ENCODE data around the gene ZDHHC22.

ZDHHC22 gene

DNA sequence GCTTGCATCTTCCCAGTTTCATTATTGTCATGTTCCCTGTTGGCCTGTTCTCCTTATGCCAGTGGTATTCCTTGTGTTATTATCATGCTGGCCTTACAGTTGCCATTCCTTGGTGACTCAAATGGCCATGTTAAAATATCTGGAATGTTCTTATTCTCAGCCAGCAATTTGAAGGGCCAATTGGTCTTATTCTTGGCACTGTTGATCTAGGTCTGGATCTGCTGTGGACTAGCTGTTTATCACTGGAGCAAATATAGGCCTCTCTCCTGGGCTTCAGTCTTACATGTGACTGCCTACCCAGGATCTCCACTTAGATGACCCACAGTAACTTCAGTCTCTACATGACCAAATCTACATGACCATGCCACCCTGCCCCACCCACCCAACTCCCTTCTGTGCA lies 38.1 kb downstream of the ZDHHC22 start:
- DNase-seq (ENCODE audit: low read depth) = no peak

DNA sequence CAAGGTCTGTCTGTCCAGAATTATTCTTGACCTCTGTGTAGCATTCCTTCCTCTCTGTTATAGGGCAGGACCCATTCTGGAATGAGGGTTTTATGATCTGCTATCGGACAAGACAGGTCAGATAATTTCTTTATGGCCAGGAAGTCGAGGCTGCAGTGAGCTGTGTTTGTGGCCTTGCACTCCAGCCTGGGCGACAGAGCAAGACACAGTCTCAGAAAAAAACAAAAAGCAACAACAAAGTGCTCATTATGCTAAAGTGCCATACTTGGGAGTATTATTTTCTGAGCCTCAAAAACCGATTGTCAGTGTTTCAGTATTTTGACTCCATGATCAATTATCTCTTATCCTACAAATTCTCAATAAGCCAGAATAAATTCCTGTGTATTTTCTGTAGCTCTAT lies 39.4 kb downstream of the ZDHHC22 start:
- DNase-seq (ENCODE audit: low read depth) = no peak

DNA sequence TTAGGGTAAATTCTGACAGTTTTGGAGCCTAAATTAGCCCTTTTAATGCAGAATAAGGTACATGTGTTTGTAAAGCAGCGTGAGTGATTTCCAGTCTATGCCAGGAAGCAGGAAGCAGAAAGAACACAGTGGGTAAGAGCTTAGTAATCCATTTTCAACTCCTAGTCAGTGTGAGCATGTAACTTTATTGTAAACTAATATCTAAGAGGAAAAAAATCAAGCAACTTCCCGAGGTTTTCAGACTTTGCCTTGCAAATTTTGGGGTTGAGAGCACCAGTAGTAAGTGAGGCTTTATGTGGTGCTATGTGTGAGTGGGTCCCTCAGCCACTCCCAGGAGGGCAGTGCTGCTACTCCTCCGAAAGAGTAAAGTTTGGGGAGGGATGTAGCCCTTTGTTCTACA lies 40.6 kb downstream of the ZDHHC22 start:
- peak; percentile 49 for DNase-seq (ENCODE audit: low read depth)

DNA sequence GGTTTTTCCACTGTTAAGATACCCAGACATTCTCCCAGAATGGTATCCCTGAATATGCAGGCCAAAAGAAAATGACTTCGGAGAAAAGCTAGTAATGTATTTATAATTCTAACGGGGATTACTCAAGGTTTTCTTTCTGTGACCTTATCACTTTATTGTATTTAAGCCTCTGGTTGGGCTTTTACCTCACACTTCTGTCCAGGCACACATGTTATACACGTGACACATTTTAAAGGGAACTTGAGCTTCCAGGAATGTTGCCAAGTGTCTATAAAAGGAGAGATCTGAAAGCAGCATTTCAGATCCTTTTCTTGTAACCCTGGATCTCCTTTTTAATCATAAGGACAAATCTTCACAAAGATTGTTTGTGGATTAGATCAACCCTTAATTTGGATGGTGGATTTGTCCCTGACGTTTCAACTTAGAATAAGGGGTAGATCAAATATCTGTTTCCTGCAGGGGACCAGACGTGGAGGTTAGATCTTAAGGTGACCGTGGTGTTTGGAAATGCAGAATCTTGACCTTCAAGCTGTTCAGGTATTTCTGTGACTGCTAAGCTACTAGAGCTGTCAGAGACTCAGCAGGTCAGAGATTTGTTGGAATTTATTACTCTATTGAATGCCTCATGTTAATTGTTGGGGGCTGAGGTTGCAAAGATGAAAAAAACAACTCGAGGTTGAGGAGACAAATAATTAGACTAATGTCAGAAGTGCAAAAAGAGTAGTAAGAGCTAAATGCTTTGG lies 42.0 kb downstream of the ZDHHC22 start:
- DNase-seq (ENCODE audit: low read depth) = peak; percentile 71

DNA sequence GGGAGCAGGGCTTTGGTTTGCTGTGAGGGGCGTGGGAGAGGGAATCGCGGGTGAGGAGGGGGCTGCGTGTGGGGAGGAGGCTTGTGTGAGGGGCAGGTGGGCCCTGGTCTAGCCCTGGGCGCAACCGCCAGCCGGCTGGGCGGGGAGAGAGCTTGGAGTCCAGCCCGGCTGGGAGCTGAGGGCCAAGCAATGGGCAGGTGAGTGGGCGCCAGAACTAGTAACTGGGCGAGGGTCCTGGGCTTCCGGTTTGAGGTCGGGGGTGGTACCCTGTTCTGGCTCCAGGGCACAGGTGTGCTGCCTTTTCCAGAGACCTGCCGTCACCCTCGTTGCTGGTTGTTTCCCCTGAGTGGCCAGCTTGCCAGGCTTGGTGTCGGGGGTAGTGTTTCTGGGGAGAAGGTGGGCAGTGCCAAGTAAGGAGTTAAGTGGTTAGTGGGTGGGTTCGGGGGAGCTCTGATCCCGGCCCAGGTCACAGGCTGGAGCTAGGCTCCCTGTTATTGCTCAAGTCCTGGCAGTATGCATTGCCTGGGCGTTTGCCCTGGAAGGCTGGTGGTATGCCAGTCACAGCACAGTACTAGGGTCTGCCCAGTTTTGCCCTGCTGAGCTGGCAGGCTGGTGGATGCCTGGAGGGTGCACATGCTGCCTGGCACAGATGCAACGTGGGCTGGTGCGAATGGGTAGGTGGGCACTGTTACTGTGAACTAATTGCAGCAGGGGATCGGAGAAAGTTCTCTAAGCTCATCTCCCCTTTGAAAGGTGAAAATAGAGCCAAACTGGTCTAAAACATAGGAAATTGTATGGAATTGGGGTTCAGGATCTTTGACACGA lies 42.9 kb downstream of the ZDHHC22 start:
- DNase-seq (ENCODE audit: low read depth) = peak; percentile 33

DNA sequence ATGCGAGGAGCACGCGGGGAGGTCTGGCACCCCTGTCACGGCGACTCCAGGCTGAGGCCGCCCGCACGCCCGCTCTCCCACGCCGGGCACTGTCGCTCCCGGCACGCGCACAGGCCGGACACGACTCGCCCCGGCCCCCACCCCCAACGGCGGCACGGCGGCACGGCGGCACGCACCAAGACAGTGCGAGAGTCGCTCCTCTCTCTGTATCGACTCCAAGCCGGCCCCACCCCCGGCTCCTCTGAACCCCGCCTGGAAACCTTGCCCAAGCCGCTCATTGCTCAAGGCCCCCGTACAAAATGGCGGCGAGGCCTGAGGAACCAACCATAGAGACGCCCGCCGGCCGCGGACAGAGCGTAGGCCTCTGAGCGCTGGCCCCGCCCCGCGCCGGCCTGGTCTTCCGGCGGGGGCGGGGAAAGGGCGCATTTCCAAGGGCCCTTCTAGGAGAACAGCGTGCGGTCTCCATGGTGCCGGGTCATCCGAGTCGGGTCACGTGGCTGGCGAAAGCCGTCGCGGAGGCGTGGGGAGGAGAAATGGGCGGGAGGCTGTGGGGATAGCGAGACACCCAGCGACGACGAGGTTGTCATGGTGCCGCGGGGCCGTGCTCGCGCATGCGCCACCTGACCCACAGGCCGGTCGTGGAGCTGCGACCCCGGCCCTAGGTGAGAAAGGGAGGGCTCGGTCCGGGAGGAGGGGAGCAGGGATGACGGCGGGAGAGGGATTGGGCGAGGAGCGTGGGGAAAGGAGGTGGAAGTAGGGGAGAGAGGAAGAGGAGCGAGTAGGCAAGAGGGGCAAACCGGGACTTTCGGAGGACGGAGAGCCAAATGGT lies 43.7 kb downstream of the ZDHHC22 start, which contains the start of gene CIPC:
Gene CIPC, plus strand, starts transcription at position 559 of the 829 bp plus-strand sequence. CDS start 7,451 bp downstream, outside the sequence.
- DNase-seq (ENCODE audit: low read depth) = peak; percentile 99

DNA sequence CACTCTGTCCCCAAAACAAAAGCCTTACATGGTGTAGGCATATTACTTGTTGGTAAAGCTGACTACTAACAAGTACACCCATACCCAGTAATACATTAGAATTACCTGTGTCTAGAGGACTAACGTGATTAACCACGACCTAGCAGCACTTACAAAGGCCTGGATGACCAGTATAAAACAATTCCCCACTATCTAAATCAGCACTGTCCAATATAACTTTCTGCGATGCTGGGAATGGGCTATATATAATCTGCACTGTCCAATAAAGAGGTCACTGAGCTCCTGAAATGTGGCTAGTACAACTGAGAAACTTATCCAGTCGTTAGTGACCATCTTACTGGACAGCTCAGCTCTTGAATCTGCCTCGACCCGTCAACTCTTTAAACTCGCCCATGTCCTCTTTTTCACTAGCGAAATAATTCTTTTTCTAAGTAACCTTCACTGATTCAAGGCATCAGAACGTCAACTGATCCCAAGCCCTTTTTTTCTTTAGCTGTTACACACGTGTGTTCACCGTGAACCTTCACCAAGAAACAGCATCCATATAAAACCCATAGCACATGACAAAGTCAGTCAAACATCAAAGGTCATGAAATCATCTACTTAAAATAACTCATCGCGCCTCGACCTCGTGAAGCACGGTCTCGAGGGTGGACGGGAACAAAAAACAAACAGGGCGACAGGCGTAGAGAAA lies 44.4 kb downstream of the ZDHHC22 start:
- DNase-seq (ENCODE audit: low read depth) = peak; percentile 45

DNA sequence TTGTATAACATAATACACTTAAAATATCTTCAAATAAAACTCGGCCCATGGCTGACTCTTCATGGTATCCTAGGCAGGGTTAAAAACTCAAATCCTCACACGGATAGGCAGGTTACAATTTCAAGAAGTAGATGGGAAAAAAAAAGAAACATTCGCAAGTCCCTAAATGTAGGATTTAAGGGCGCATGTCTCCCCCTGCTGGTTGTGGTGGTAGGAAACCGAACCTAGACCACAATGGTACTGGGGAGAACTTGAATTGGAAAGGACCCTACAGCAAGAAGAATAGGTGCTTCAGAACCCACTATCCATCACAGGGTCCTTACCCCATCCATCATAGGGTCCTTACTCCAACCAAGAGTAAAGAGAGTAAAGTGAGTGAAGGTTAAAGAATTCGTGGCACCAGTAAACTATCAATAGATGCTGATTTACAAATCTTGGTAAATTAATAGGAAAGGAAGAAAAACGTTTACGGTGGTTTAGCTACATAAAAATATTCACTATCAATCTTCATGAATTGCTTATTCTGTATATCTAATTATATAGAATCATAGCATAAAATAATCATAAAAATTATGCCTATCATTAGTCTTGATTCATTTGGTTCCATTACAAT lies 46.8 kb downstream of the ZDHHC22 start:
- DNase-seq (ENCODE audit: low read depth) = peak; percentile 86

DNA sequence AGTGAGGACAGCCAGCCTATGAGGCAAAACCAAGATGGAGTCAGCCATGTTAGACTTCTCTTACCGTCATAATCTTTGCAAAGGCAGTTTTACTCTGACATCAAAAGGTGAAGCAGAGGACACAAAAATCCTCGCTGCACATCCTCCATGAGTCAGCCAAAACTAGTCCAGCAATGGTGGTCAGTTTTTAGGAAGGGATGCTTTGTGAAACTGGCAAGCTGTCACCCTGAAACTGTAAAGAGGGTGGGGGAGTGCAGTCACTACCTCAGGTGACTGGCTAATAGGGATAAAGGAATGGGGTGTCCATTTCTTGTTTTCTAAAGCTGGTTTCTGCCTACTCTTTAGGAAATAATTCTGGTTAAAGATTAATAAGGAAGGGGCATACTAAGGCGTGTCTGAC lies 48.9 kb downstream of the ZDHHC22 start:
- DNase-seq (ENCODE audit: low read depth) = no peak

DNA sequence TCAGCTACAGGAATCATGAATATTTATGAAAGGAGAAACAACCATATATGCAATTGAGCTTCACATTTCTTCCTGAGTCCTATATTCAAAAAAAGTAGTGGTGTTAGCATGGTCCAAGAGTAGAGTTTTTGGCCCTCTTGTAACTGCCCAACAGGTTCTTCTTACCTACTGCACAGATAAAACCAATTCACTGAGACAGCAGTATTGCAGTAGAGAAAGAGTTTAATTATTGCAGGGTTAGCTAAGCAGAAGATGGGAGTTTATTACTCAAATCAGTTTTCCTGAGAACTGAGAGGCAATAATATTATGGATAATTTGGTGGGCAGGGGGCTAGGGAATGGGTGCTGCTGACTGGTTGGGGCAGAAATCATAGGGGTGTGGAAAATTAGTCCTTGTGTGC lies 50.1 kb downstream of the ZDHHC22 start:
- DNase-seq (ENCODE audit: low read depth) = no peak

DNA sequence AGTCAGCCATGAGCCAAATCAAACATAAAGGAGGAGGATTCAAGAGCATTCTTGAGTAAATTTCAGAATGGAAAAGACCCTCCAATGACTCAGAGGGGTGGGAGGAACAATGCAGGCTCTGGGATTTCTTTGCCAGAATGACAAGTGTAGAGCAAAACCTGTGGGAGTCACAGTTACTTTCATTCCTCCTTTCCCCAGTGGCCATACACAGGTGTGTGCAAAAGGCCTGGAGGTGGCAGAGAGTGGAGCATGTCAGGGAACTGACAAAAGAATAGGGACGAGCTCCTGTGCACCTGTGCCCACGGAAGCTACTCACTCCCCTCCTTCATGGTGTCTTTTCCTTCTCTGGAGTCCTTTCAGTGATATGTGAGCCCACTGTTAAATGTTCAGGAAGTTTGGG lies 52.9 kb downstream of the ZDHHC22 start:
- DNase-seq (ENCODE audit: low read depth) = no peak

DNA sequence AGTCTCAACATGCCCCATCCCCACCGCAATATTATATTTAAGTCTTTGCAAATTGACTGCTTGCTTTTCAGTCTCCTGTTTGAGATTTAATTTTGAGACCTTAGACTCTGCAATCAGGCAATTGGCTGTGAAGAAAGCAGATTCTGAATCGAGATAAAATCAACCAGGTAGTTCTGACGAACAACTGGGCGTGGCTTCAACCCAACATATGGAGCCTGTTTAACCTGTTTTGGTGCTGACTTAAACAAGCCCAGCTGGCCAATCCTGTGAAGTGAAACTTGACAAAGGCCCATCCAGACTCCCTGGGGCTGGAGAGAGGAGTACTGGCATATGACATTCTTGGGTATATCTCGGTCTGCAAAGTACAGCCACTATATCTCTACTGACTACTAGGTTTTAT lies 53.4 kb downstream of the ZDHHC22 start:
- no peak for DNase-seq (ENCODE audit: low read depth)

DNA sequence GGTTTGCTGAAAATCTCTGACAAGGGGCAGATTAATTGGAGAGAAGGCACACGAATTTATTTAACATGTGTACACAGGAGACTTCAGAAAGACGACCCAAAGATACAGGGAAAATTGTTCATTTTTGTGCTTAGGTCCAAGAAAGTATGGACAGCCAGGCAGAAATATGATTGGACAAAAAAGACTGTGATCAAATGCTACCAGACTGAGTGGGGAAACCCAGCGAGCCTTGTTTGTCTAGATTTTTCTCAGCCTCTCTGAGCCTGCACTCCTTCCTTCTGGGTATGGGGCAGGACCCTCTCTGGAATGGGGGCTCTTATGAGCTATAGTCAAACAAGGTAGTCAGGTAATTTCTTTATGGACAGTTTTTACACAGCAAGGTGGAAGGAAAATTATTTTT lies 54.0 kb downstream of the ZDHHC22 start:
- no peak for DNase-seq (ENCODE audit: low read depth)

DNA sequence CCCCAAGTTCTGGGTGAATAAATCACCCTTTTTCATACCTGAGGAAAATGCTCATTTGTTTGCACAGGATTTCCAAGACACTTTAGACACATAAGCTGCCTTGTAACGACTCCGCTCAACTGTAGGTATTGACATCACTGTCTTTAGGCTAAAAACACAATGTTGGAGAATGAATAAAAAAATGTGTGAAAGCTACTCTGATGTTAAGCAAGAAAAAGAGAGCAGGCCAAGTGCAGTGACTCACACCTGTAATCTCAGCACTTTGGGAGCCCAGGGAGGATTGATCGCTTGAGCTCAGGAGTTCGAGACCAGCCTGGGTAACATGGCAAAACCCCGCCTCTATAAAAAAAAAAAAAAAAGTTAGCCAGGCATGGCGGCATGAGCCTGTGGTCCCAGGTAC lies 54.6 kb downstream of the ZDHHC22 start:
- no peak for DNase-seq (ENCODE audit: low read depth)

DNA sequence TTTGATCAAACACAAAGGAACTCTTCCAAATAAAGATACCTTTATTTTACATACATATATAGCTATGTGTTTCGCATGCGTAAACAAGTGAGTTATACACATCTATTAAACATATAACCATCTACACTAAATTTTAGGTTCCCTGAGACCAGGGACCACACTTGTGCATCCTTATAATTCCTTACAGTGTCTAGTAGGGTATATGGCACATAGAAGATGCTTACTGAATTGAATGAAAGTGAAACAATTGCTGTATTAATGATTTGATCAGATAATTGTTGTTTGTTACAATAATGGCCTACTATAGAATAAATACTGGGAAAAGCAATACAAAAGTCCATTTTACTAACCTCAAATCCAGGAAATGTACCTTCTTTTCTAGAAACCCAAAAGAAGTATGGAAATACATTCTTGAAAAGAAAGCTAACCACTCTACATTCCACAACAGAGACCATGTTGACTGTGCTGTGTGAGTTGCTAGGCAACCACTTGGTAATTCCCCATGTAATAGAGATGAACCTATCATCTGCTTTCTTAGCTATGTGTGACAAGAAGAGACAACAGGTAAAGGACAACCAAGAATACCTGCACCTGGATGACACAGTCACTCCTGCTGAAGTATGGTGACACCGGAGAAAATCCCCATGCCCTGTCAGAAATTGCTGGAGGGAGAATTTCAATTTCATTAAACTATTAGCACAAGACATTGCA lies 55.4 kb downstream of the ZDHHC22 start:
- DNase-seq (ENCODE audit: low read depth) = peak; percentile 27

DNA sequence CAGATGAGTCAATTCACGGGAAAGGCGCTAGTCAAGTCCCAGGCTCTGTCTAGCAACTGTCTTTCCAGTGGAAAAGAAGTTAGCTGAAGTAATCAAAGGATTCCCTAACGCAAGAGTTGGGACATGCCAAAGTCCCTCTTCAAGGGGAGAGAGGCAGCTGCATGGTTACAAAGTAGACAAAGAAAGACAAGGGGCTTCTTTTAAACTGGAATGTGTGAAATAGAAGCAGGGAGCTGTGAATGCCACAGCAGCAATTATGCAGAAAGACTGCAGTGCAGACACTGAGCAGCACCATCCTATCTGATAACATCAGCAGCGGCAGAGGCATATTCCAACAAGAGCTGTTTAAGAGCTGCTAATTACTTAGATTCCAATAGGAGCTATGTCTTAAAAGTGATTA lies 56.1 kb downstream of the ZDHHC22 start:
- no peak for DNase-seq (ENCODE audit: low read depth)

DNA sequence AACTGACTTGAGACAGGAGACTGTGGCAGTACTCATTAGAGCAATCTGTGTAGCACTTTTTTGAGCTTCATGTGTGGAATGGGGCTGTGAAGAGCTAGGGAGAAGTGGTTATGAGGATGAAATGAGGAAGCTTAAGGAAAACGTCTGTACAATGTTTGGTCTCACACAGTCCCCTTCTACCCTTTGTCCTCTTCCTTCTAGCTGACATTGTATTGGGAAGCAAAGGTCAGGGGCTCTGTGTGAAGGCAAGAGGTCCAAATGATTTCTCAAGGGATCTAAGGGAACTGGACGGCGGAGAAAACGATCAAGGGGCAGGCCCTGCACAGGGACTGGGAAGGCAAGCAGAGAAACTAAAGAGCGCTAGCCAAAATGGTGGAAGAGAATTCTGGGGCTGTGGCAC lies 56.6 kb downstream of the ZDHHC22 start:
- DNase-seq (ENCODE audit: low read depth) = no peak

DNA sequence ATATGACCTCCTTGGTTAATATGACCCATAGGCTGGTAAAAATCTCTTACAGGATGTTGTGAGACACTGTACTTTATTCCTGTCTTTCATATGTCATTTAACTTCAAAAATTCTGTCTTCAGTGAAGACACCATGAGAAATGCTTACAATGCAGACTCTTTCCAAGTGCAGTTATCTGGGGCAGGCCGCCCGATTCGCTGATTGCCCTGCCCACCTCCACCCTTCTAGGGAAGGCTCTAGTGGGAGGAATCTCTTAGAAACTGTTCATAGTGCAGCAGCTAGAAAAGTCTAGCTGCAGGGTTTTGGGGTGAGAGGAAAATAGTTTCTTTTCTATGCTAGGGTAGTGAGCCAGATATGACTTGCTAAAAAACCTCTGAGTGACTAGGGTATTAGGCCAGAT lies 58.5 kb downstream of the ZDHHC22 start:
- no peak for DNase-seq (ENCODE audit: low read depth)

DNA sequence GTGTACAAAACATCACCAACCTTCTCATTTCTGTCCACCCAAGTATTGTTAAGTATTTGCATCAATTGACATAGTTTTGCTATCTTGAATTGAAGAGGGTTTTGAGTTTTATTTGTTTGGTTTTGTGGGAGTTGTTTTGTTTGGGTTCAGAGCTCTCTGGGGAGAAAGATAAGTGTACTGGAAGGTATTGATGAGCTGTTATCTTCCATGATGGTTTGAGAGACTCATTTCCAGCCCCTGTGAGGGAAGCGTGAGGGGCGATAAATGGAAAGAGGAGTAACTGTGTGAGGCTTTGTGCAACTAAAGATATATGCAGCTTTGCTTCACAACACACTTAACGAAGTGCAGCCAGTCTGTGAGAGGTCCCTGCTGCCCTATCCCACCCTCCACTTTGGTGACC lies 59.2 kb downstream of the ZDHHC22 start:
- no peak for DNase-seq (ENCODE audit: low read depth)
